ENCODE data around the gene MANBA. TPM values are rescaled to one million over a fixed set of nuclear protein-coding genes. Genes with fewer than 3 reads are reported as not detected.

MANBA gene
- total RNA-seq, 1 donor from 2014 or later, result 30.3 TPM

- H3K4me3 ChIP-seq, result no peak overlapping the region
- H3K27me3 ChIP-seq (ENCODE audit: low read depth), result no peaks in the 10 kb centered on the region
- intact Hi-C loops (cut with micrococcal nuclease), result loop anchor here (10.0 kb wide), 1 partner anchor 89 kb away; the partner anchor contains the start of gene NFKB1
- DNase-seq, result no peak
- no peak for TF ChIP-seq CTCF (IDR thresholded peaks at IDR 0.05; ENCODE audit: borderline replicate concordance)
- peaks cover 82% of the 10 kb centered on the region for H3K36me3 ChIP-seq
- H3K9me3 ChIP-seq (replicated peaks), result peaks cover 13% of the 10 kb centered on the region
- peaks cover 23% of the 10 kb centered on the region for H3K4me1 ChIP-seq
- no peak overlapping the region for H3K27ac ChIP-seq (replicated peaks)
Measured at GRCh38 chr4:102594000-102594399, 166.8 kb downstream of the MANBA start.

GRCh38 chr4:102593147-102593546 is 167.6 kb downstream of the MANBA start:
- Histone ChIP-seq H3K27me3 (ENCODE audit: low read depth) (no peaks in the 10 kb centered on the region), H3K4me1 (peaks cover 16% of the 10 kb centered on the region), H3K36me3 (peaks cover 76% of the 10 kb centered on the region), H3K27ac (replicated peaks) (no peak overlapping the region), H3K9me3 (replicated peaks) (peaks cover 13% of the 10 kb centered on the region), H3K4me3 (no peak overlapping the region)
- no peak for DNase-seq
- no peak for TF ChIP-seq CTCF (IDR thresholded peaks at IDR 0.05; ENCODE audit: borderline replicate concordance)
- intact Hi-C loops (cut with micrococcal nuclease), result loop anchor here (10.0 kb wide), 1 partner anchor 88 kb away; the partner anchor contains the start of gene NFKB1

GRCh38 chr4:102592256-102592655 is 168.5 kb downstream of the MANBA start:
- Histone ChIP-seq H3K36me3 (peaks cover 68% of the 10 kb centered on the region), H3K4me1 (peaks cover 7% of the 10 kb centered on the region), H3K9me3 (replicated peaks) (peaks cover 13% of the 10 kb centered on the region), H3K27ac (replicated peaks) (no peak overlapping the region), H3K4me3 (no peak overlapping the region), H3K27me3 (ENCODE audit: low read depth) (no peaks in the 10 kb centered on the region)
- DNase-seq, result no peak
- intact Hi-C loops (cut with micrococcal nuclease), result loop anchor here (10.0 kb wide), 1 partner anchor 87 kb away; the partner anchor contains the start of gene NFKB1
- no peak for TF ChIP-seq CTCF (IDR thresholded peaks at IDR 0.05; ENCODE audit: borderline replicate concordance)

- intact Hi-C loops (cut with micrococcal nuclease), result loop anchor here (10.0 kb wide), 1 partner anchor 85 kb away; the partner anchor contains the start of gene NFKB1
- no peak overlapping the region for H3K27ac ChIP-seq (replicated peaks)
- H3K4me1 ChIP-seq, result no peaks in the 10 kb centered on the region
- DNase-seq, result no peak
- H3K4me3 ChIP-seq, result no peak overlapping the region
- TF ChIP-seq CTCF (IDR thresholded peaks at IDR 0.05; ENCODE audit: borderline replicate concordance), result no peak
- H3K27me3 ChIP-seq (ENCODE audit: low read depth), result no peaks in the 10 kb centered on the region
- peaks cover 62% of the 10 kb centered on the region for H3K36me3 ChIP-seq
- H3K9me3 ChIP-seq (replicated peaks), result peaks cover 13% of the 10 kb centered on the region
Measured at GRCh38 chr4:102589743-102590142, 171.0 kb downstream of the MANBA start.

GRCh38 chr4:102586644-102587021 is 174.1 kb downstream of the MANBA start:
- Histone ChIP-seq H3K9me3 (replicated peaks) (peaks cover 11% of the 10 kb centered on the region), H3K36me3 (peaks cover 71% of the 10 kb centered on the region), H3K27ac (replicated peaks) (no peak overlapping the region), H3K4me1 (no peaks in the 10 kb centered on the region), H3K27me3 (ENCODE audit: low read depth) (no peaks in the 10 kb centered on the region), H3K4me3 (no peak overlapping the region)
- intact Hi-C loops (cut with micrococcal nuclease), result no loop called here
- no peak for TF ChIP-seq CTCF (IDR thresholded peaks at IDR 0.05; ENCODE audit: borderline replicate concordance)
- no peak for DNase-seq

All from left ventricle myocardium inferior (tissue), 1 donor.